ENCODE results near the gene CTLA4.

DNA sequence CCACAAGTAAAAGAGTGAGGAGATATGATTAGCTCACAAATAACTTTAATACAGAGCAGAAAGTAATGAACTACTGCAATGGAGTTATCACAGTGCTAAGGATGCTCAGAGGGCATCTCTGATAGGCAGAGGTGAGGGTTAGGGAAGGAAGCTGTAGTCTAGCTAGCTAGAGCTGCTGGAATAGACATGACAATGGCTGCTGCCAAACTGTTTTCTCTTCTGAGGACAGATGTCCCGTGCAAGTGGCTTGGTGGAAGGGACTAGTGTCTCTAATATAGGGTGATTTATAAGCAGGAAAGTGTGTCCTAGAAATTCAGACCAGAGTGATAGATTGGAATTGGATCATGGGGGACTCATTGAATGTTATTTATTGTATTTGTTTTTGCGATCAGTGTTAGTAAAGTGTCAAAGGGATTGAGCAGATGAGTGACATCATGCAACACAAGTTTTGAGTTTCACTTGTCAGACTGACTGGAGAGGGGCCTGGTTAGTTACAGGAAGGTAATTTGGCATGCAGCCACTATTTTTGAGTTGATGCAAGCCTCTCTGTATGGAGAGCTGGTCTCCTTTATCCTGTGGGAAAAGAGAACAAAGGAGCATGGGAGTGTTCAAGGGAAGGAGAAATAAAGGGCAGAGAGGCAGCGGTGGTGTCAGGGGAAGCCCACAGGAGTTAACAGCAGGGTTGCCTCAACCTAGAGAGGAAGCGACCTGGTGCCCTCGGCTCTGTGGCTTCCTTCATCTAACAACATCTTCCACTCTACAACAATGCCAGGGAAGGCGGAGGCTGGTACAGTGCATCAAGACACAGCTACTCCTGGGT is 1.9 kb downstream of the CTLA4 start:
- TF ChIP-seq POLR2A (IDR thresholded peaks at IDR 0.05; ENCODE audit: low read depth) (no peak), CTCF (IDR thresholded peaks at IDR 0.05) (no peak)

Data from esophagus muscularis mucosa (tissue), 3 donors.